ENCODE results near the gene CRYAA.

The CRYAA gene

GRCh38 chr21:43204638-43205037 lies 35.8 kb downstream of the CRYAA start:
- no peak for DNase-seq

- DNase-seq, result no peak
These were observed 37.6 kb downstream of the CRYAA start for GRCh38 chr21:43206231-43207042.

- no peak for DNase-seq
These were observed 38.2 kb downstream of the CRYAA start for GRCh38 chr21:43207043-43207315.

- DNase-seq, result no peak
These were observed 39.1 kb downstream of the CRYAA start for GRCh38 chr21:43207868-43208267.

- no peak for DNase-seq
These were observed 39.9 kb downstream of the CRYAA start for GRCh38 chr21:43208561-43209332.

GRCh38 chr21:43209575-43210453 lies 41.0 kb downstream of the CRYAA start:
- no peak for DNase-seq

- DNase-seq, result no peak
These were observed 41.8 kb downstream of the CRYAA start for GRCh38 chr21:43210454-43211071.

- no peak for DNase-seq
These were observed 42.4 kb downstream of the CRYAA start for GRCh38 chr21:43211072-43211759.

- no peak for DNase-seq
These were observed 42.9 kb downstream of the CRYAA start for GRCh38 chr21:43211760-43212115.
